A549 (cell line): Measurements from ENCODE around the gene FAM9C. TPM values are rescaled to one million over a fixed set of nuclear protein-coding genes. Genes with fewer than 3 reads are reported as not detected.
A peak's percentile ranks its signal among the peaks of the same experiment; 100 is the strongest.

Experiments
- ATAC-seq, 2 experiments: fragments of 200-7000 bp in 1 of 2; fragments of >200 bp in 1 of 2; cut with Nextera tagmentation in 1 of 2; cut with Tn5 transposase in 1 of 2; 3 replicates each; pipeline versions ENCODE4 v1.8.0 to v1.9.1; 2018 to 2020; ENCODE audit warnings: mild to moderate bottlenecking in 1 of 2, moderate library complexity in 1 of 2
- CTCF ChIA-PET: fragments of 300-600 bp; sonication (Branson Sonifier 250); formaldehyde crosslinking; extraction: SDS; loops from one replicate; lab custom pipeline; 2021; ENCODE audit warnings: antibody characterized with exemption, inconsistent platforms; lab: Yijun Ruan, JAX
- POLR2A ChIA-PET: fragments of 350-600 bp; formaldehyde crosslinking; extraction: SDS; loops from one replicate; lab custom pipeline; 2021; ENCODE audit warnings: antibody characterized with exemption, inconsistent platforms; lab: Yijun Ruan, JAX
- DNase-seq, 2 experiments: peaks; one replicate each; pipeline versions ENCODE4 v3.0.0 to v3.0.0-alpha.2; 2011 to 2016; ENCODE audit warnings: low read depth in 1 of 2, low spot score in 1 of 2
- FAIRE-seq: peaks from 2 replicates; lab custom pipeline; 2011; peaks lifted over from hg19 to GRCh38; lab: Jason Lieb, UNC
- H3K27ac ChIP-seq, 2 experiments: fragments of >200 bp; sonication (Bioruptor Twin); formaldehyde crosslinking; 3 replicates each; pipeline ENCODE4 v1.5.1; 2016 to 2017
- H3K4me1 ChIP-seq: fragments of >200 bp; sonication (Bioruptor Twin); formaldehyde crosslinking; 3 replicates; pipeline ENCODE4 v1.6.1; 2016
- H3K4me2 ChIP-seq: fragments of >200 bp; sonication (Bioruptor Twin); formaldehyde crosslinking; 3 replicates; pipeline ENCODE4 v1.6.1; 2016
- H3K4me3 ChIP-seq: fragments of >200 bp; sonication (Bioruptor Twin); formaldehyde crosslinking; 3 replicates; pipeline ENCODE4 v1.5.1; 2016
- H3K9me3 ChIP-seq: fragments of >200 bp; sonication (Bioruptor Twin); formaldehyde crosslinking; 3 replicates; pipeline ENCODE4 v1.6.1; 2016
- CBX2 ChIP-seq: fragments of 200-600 bp; sonication (generic); IDR thresholded peaks from 2 replicates; pipeline ENCODE4 v1.6.1; 2016; ENCODE audit warnings: low read depth, mild to moderate bottlenecking, borderline replicate concordance
- CHD4 ChIP-seq: fragments of 200-600 bp; sonication (generic); IDR thresholded peaks from 2 replicates; pipeline ENCODE4 v1.6.1; 2016; ENCODE audit warnings: antibody characterized with exemption, mild to moderate bottlenecking, borderline replicate concordance
- ESRRA ChIP-seq: fragments of 150-350 bp; IDR thresholded peaks from 2 replicates; pipeline ENCODE4 v1.6.1; 2014; ENCODE audit warnings: mild to moderate bottlenecking, low read length, borderline replicate concordance
- GATA3 ChIP-seq: IDR thresholded peaks from 2 replicates; pipeline ENCODE4 v1.6.1; 2012; ENCODE audit warnings: borderline replicate concordance
- MAZ ChIP-seq: fragments of 150-350 bp; IDR thresholded peaks from 2 replicates; pipeline ENCODE4 v1.6.1; 2014; ENCODE audit warnings: antibody characterized with exemption, low read depth, low read length, borderline replicate concordance
- NFE2L2 ChIP-seq: fragments of 150-350 bp; conservative IDR thresholded peaks from 2 replicates; pipeline ENCODE4 v1.6.1; 2014; ENCODE audit warnings: low read length
- PHF8 ChIP-seq: fragments of 200-600 bp; sonication (generic); IDR thresholded peaks from 2 replicates; pipeline ENCODE4 v1.6.1; 2016; ENCODE audit warnings: low read depth, mild to moderate bottlenecking, antibody characterized with exemption, moderate library complexity, borderline replicate concordance
- POLR2A ChIP-seq: IDR thresholded peaks from 2 replicates; pipeline ENCODE4 v1.6.1; 2012; ENCODE audit warnings: mild to moderate bottlenecking, low read length
- SMC3 ChIP-seq: fragments of >200 bp; sonication (Bioruptor Twin); formaldehyde crosslinking; IDR thresholded peaks from 3 replicates; pipeline ENCODE4 v1.6.1; 2018; ENCODE audit warnings: inconsistent platforms
- SREBF2 ChIP-seq: fragments of 450-650 bp; IDR thresholded peaks from 2 replicates; pipeline ENCODE4 v1.6.1; 2014; ENCODE audit warnings: mild to moderate bottlenecking, moderate library complexity
- WGBS: methylation state at CpG from one replicate; pipeline ENCODE4 v1.1.6; 2017; ENCODE audit errors: missing lambda C conversion rate; 5-methylcytosine and 5-hydroxymethylcytosine counted together
- polyA plus RNA-seq, 4 experiments: library from polyadenylated mRNA; depleted of rRNA in 3 of 4; stranded (reverse); fragments of >200 nt; fragmentation: RNase III in 1 of 4; extraction: RNeasy Plus Mini Kit Qiagen cat#74134 plus additional on column Dnase treatment in 1 of 4; gene quantifications; 2 replicates in 3 of 4; 3 replicates in 1 of 4; pipeline ENCODE4 v1.2.3, GENCODE V29; 2011 to 2017
- TF ChIP-seq, protein P1 (sequence below): IDR thresholded peaks from 2 replicates; pipeline ENCODE4 v1.6.1; 2012
- TF ChIP-seq, protein P2 (sequence below): IDR thresholded peaks from 2 replicates; pipeline ENCODE4 v1.6.1; 2012; ENCODE audit warnings: low read depth, borderline replicate concordance
- TF ChIP-seq, protein P3 (sequence below): fragments of 450-650 bp; IDR thresholded peaks from 2 replicates; pipeline ENCODE4 v1.6.1; 2014; ENCODE audit warnings: antibody characterized with exemption
- TF ChIP-seq, protein P4 (sequence below): fragments of 150-350 bp; IDR thresholded peaks from 2 replicates; pipeline ENCODE4 v1.6.1; 2014; ENCODE audit warnings: low read depth, mild to moderate bottlenecking, low read length
- TF ChIP-seq, protein P5 (sequence below): fragments of 250-450 bp; sonication (Bioruptor Pico); IDR thresholded peaks from 2 replicates; pipeline ENCODE4 v1.5.0; 2020; ENCODE audit warnings: low read depth, mild to moderate bottlenecking, moderate library complexity

FAM9C gene
- polyA plus RNA-seq, 2 of the 4 experiments (the other 2 are of a cell fraction), result 0.03 TPM; not detected in 1

DNA sequence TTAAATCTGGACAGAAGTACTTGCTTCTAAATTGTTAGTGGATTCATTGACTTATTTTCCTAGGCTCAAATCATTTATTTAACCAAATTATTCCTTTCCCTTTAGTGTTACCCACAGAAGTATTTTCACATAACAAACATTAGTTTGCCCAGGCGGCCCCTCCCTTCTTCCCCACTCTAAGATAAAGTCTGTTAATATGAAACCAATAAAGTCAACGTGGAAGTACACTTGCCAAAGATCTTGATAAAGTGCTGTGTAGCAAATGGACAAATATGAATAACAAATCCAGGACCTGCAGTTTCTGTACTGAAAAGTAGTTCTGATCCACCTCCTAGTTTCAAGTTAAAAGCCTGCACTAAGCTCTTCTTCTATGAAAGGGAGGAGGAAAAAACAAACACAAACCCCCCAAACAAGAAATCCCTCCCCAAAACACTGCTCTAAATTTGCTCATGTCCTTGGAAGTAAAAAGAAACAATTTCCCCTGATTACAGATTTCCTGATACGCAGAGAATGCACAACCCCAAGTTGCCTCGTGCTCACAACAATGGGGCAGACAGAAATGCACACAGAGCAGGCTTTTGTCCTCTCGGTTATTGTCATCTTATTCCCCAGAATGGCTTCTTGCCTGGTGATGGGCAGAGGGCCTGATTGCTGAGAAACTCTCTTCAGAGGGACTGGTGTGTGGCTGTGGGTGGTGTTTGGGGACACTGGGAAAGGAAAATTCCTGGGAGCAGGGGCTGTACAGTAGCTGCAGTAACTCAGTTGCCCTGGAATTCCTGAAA is 46.3 kb downstream of the FAM9C start:
- ChIA-PET CTCF (interaction anchor here (1.1 to 1.5 kb wide), 3 partner anchors 10 to 13 kb away, joined by 3 to 5 read pairs (median 3); no protein-coding TSS in a partner anchor), POLR2A (interaction anchor here (0.6 kb wide), 1 partner anchor 22 kb away, joined by 4 read pairs; no protein-coding TSS in a partner anchor)
- DNase-seq (no peak), ATAC-seq (peak in 1 of 2 experiments; percentile 41; a peak in 3 of 6 replicates), FAIRE-seq (no peak)
- peaks cover 71% of the 10 kb centered on the region for H3K4me1 ChIP-seq
- TF ChIP-seq SMC3 (no peak), CBX2 (no peak), GATA3 (peak; percentile 25; the same call in 1 of the 2 replicates), MAZ (no peak)
- TF ChIP-seq, protein P1, sequence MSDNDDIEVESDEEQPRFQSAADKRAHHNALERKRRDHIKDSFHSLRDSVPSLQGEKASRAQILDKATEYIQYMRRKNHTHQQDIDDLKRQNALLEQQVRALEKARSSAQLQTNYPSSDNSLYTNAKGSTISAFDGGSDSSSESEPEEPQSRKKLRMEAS, result peak; percentile 59
- TF ChIP-seq, protein P2, sequence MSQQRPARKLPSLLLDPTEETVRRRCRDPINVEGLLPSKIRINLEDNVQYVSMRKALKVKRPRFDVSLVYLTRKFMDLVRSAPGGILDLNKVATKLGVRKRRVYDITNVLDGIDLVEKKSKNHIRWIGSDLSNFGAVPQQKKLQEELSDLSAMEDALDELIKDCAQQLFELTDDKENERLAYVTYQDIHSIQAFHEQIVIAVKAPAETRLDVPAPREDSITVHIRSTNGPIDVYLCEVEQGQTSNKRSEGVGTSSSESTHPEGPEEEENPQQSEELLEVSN, result peak; percentile 55; the same call in 1 of the 2 replicates
- H3K4me3 ChIP-seq, result no peak overlapping the region
- WGBS, result 13% methylated on average over 5 of the region's 5 CpGs
- H3K27ac ChIP-seq, result peak overlapping the region; percentile 86 to 91
- no peaks in the 10 kb centered on the region for H3K9me3 ChIP-seq
- peak overlapping the region; percentile 85 for H3K4me2 ChIP-seq

DNA sequence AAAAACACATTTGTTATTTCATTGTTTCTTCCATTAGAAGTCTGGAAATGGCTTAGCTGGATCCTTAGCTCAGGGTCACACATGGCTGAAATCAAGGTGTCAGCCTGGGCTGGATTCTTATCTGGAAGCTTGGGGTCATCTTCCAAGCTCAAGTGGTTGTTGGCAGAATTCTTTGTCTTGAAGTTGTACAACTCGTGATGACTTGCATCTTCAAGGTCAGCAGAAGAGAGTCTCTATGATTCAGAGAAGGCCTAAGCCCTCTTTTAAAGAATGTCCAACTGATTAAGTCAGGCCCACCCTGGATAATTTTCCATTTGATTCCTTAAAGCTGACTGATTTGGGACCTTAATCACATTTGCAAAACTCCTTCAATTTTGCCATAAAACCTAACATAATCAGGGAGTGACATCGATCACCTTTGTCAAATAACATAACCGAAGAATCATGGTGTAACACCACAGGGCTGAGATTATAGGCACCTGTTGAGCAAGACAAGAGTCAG is 47.4 kb downstream of the FAM9C start:
- FAIRE-seq, result no peak
- WGBS, result 64% methylated on average over 3 of the region's 3 CpGs

DNA sequence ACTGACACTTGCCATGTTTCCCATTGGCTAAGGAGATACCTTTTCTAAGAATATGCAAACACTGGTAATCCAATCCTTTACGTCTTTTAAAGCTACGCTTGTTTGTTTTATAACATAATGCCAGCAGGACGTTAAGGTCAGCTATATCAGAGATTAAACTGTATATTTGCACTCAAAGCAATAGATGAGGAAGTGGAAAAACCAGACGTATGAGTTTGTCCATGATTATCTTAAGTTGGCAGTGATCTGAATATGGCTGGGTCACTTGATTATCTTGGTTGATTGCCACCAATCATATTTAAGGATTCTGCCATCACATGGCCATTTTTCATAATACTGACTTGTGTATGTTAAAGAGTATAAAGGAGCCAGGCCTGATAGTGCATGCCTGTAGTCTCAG is 50.1 kb downstream of the FAM9C start:
- WGBS, result 49% methylated on average over 4 of the region's 4 CpGs
- ATAC-seq (no peak), DNase-seq (no peak), FAIRE-seq (peak; percentile 99)
- Histone ChIP-seq H3K27ac (peak overlapping the region; percentile 41 to 47; a peak in 4 of 6 replicates), H3K4me1 (peaks cover 46% of the 10 kb centered on the region), H3K9me3 (no peaks in the 10 kb centered on the region), H3K4me2 (peak overlapping the region; percentile 36; the same call in 1 of the 3 replicates), H3K4me3 (no peak overlapping the region)
- ChIA-PET CTCF (interaction anchor here (1.4 to 2.0 kb wide), 2 partner anchors 21 to 48 kb away, joined by 3 to 7 read pairs; no protein-coding TSS in a partner anchor), POLR2A (no interaction called here)
- no peak for TF ChIP-seq NFE2L2
- TF ChIP-seq, protein P3, sequence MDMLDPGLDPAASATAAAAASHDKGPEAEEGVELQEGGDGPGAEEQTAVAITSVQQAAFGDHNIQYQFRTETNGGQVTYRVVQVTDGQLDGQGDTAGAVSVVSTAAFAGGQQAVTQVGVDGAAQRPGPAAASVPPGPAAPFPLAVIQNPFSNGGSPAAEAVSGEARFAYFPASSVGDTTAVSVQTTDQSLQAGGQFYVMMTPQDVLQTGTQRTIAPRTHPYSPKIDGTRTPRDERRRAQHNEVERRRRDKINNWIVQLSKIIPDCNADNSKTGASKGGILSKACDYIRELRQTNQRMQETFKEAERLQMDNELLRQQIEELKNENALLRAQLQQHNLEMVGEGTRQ, result 0 out of 2 replicates have a peak, but pooled peaks have one; percentile 15

More for the DNA sequence above, 47.4 kb downstream of the FAM9C start:
- no peak for TF ChIP-seq PHF8
- TF ChIP-seq SREBF2, result no peak
- TF ChIP-seq NFE2L2, result no peak
- TF ChIP-seq POLR2A, result no peak
- TF ChIP-seq ESRRA, result no peak
- TF ChIP-seq, protein P4, sequence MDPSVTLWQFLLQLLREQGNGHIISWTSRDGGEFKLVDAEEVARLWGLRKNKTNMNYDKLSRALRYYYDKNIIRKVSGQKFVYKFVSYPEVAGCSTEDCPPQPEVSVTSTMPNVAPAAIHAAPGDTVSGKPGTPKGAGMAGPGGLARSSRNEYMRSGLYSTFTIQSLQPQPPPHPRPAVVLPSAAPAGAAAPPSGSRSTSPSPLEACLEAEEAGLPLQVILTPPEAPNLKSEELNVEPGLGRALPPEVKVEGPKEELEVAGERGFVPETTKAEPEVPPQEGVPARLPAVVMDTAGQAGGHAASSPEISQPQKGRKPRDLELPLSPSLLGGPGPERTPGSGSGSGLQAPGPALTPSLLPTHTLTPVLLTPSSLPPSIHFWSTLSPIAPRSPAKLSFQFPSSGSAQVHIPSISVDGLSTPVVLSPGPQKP, result no peak
- TF ChIP-seq, protein P5, sequence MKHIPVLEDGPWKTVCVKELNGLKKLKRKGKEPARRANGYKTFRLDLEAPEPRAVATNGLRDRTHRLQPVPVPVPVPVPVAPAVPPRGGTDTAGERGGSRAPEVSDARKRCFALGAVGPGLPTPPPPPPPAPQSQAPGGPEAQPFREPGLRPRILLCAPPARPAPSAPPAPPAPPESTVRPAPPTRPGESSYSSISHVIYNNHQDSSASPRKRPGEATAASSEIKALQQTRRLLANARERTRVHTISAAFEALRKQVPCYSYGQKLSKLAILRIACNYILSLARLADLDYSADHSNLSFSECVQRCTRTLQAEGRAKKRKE (CRISPR knock-in tag), result no peak
- no peak for TF ChIP-seq CHD4
- Histone ChIP-seq H3K4me2 (peak overlapping the region; percentile 85), H3K4me3 (no peak overlapping the region), H3K4me1 (peaks cover 60% of the 10 kb centered on the region), H3K9me3 (no peaks in the 10 kb centered on the region), H3K27ac (peak overlapping the region; percentile 86 to 91)
- POLR2A ChIA-PET, result no interaction called here
- ATAC-seq (no peak), DNase-seq (no peak)
- CTCF ChIA-PET, result interaction anchor here (1.1 to 1.5 kb wide), 2 partner anchors 11 to 14 kb away, joined by 3 read pairs; no protein-coding TSS in a partner anchor
